Astrocyte of the cerebellum (primary cell): ENCODE results near the gene CALHM1.
"Not testable (repeated sequence)": the region's sequence is repeated elsewhere in the genome, so short reads cannot be mapped to it uniquely, and the experiment has no call there.

Source experiments
- DNase-seq: peaks from one replicate; pipeline ENCODE4 v3.0.0-alpha.2; 2011; ENCODE audit warnings: low read depth
- H3K4me3 ChIP-seq: 2 replicates; pipeline ENCODE4 v1.5.1; 2011; ENCODE audit warnings: mild to moderate bottlenecking, low read depth, low read length, moderate library complexity
- CTCF ChIP-seq: IDR thresholded peaks from 2 replicates; pipeline ENCODE4 v1.5.1; 2012; ENCODE audit warnings: low read length, low read depth, moderate library complexity, mild to moderate bottlenecking; ENCODE audit errors: missing control alignments
- in situ Hi-C: cut with HindIII; loops from 2 replicates; pipeline ENCODE4 v1.10.0; 2017; ENCODE audit warnings: low sequenced_read_pairs

CALHM1 gene

GRCh38 chr10:103458720-103459119 is at the start of gene CALHM1:
TSS of gene CALHM1 (minus strand) at chr10:103458900. CDS start at chr10:103458751, 149 bp downstream.
- no peak for DNase-seq
- in situ Hi-C loops: loop anchor here (10.0 kb wide), 1 partner anchor 56 kb away; no protein-coding TSS in a partner anchor
- no peak for TF ChIP-seq CTCF
- no peak within 1 kb of the TSS for H3K4me3 ChIP-seq

GRCh38 chr10:103507235-103508191 is 48.8 kb upstream of the CALHM1 start:
- H3K4me3 ChIP-seq: no peak overlapping the region
- no peak for DNase-seq
- no peak for TF ChIP-seq CTCF
- in situ Hi-C loops: no loop called here

GRCh38 chr10:103506061-103506460 is 47.4 kb upstream of the CALHM1 start:
- no peak overlapping the region for H3K4me3 ChIP-seq
- in situ Hi-C loops: no loop called here
- DNase-seq: no peak
- no peak for TF ChIP-seq CTCF

GRCh38 chr10:103504181-103504783 is 45.6 kb upstream of the CALHM1 start:
- peak; percentile 94 for DNase-seq
- in situ Hi-C loops: no loop called here
- no peak for TF ChIP-seq CTCF
- no peak overlapping the region for H3K4me3 ChIP-seq

- in situ Hi-C loops, H3K4me3 ChIP-seq, DNase-seq: not testable (repeated sequence)
Observed at GRCh38 chr10:103503777-103504176, 45.1 kb upstream of the CALHM1 start.

GRCh38 chr10:103502849-103503660 is 44.4 kb upstream of the CALHM1 start:
- TF ChIP-seq CTCF: no peak
- no peak overlapping the region for H3K4me3 ChIP-seq
- no peak for DNase-seq
- in situ Hi-C loops: no loop called here
